ENCODE results near the gene CNOT2. TPM values are rescaled to one million over a fixed set of nuclear protein-coding genes. Genes with fewer than 3 reads are reported as not detected.

Gene CNOT2
- total RNA-seq, 1 donor from 2014 or later, result 121 TPM

DNA sequence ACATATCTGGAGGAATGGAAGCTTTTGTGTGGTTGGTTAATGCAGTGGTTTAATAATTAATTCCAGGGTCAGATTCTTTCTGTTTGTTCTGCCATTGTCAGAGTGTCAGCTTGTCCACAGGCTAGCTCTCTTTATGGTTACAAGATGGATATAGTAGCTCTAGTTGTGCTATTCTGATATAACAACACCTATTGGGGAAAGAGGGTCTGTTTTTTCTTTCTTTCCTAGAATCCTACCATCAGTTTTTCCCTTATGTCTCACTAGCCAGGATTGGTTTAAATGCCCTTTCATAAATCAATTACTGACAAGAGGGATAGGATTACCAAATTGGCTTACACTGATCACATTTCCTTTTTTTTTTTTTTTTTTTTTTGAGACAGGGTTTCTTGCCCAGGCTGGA is 27.8 kb downstream of the CNOT2 start:
- Mint-ChIP-seq H3K9me3 (ENCODE audit: unreplicated experiment) (peaks cover 2% of the 10 kb centered on the region), H3K4me3 (ENCODE audit: unreplicated experiment) (peak overlapping the region; percentile 21), H3K27ac (ENCODE audit: unreplicated experiment) (peak overlapping the region; percentile 40), H3K27me3 (ENCODE audit: unreplicated experiment) (no peaks in the 10 kb centered on the region), H3K36me3 (ENCODE audit: unreplicated experiment) (no peaks in the 10 kb centered on the region), H3K4me1 (ENCODE audit: low read depth, unreplicated experiment) (peaks cover 23% of the 10 kb centered on the region)
- TF ChIP-seq, protein P1, sequence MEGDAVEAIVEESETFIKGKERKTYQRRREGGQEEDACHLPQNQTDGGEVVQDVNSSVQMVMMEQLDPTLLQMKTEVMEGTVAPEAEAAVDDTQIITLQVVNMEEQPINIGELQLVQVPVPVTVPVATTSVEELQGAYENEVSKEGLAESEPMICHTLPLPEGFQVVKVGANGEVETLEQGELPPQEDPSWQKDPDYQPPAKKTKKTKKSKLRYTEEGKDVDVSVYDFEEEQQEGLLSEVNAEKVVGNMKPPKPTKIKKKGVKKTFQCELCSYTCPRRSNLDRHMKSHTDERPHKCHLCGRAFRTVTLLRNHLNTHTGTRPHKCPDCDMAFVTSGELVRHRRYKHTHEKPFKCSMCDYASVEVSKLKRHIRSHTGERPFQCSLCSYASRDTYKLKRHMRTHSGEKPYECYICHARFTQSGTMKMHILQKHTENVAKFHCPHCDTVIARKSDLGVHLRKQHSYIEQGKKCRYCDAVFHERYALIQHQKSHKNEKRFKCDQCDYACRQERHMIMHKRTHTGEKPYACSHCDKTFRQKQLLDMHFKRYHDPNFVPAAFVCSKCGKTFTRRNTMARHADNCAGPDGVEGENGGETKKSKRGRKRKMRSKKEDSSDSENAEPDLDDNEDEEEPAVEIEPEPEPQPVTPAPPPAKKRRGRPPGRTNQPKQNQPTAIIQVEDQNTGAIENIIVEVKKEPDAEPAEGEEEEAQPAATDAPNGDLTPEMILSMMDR (IDR thresholded peaks at IDR 0.05; ENCODE audit: partially characterized antibody, unreplicated experiment), result no peak
- DNase-seq, result no peak

- TF ChIP-seq, protein P1 (IDR thresholded peaks at IDR 0.05; ENCODE audit: partially characterized antibody, unreplicated experiment), result no peak
- no peak for DNase-seq
- H3K27ac Mint-ChIP-seq (ENCODE audit: unreplicated experiment), result peak overlapping the region; percentile 9
- no peaks in the 10 kb centered on the region for H3K9me3 Mint-ChIP-seq (ENCODE audit: unreplicated experiment)
- H3K27me3 Mint-ChIP-seq (ENCODE audit: unreplicated experiment), result no peaks in the 10 kb centered on the region
- H3K4me3 Mint-ChIP-seq (ENCODE audit: unreplicated experiment), result no peak overlapping the region
- peaks cover 19% of the 10 kb centered on the region for H3K4me1 Mint-ChIP-seq (ENCODE audit: low read depth, unreplicated experiment)
- H3K36me3 Mint-ChIP-seq (ENCODE audit: unreplicated experiment), result no peaks in the 10 kb centered on the region
Measured at GRCh38 chr12:70272510-70272909, 29.3 kb downstream of the CNOT2 start.

GRCh38 chr12:70275045-70275444 is 31.8 kb downstream of the CNOT2 start:
- Mint-ChIP-seq H3K36me3 (ENCODE audit: unreplicated experiment) (no peaks in the 10 kb centered on the region), H3K27me3 (ENCODE audit: unreplicated experiment) (no peaks in the 10 kb centered on the region), H3K27ac (ENCODE audit: unreplicated experiment) (peak overlapping the region; percentile 30), H3K4me3 (ENCODE audit: unreplicated experiment) (no peak overlapping the region), H3K4me1 (ENCODE audit: low read depth, unreplicated experiment) (peaks cover 19% of the 10 kb centered on the region), H3K9me3 (ENCODE audit: unreplicated experiment) (peaks cover under 1% of the 10 kb centered on the region)
- no peak for DNase-seq
- TF ChIP-seq, protein P1 (IDR thresholded peaks at IDR 0.05; ENCODE audit: partially characterized antibody, unreplicated experiment), result no peak

GRCh38 chr12:70277973-70278372 is 34.7 kb downstream of the CNOT2 start:
- H3K36me3 Mint-ChIP-seq (ENCODE audit: unreplicated experiment), result no peaks in the 10 kb centered on the region
- no peak overlapping the region for H3K4me3 Mint-ChIP-seq (ENCODE audit: unreplicated experiment)
- H3K9me3 Mint-ChIP-seq (ENCODE audit: unreplicated experiment), result peaks cover 2% of the 10 kb centered on the region
- no peaks in the 10 kb centered on the region for H3K27me3 Mint-ChIP-seq (ENCODE audit: unreplicated experiment)
- no peak overlapping the region for H3K27ac Mint-ChIP-seq (ENCODE audit: unreplicated experiment)
- no peak for DNase-seq
- TF ChIP-seq, protein P1 (IDR thresholded peaks at IDR 0.05; ENCODE audit: partially characterized antibody, unreplicated experiment), result no peak
- peaks cover 3% of the 10 kb centered on the region for H3K4me1 Mint-ChIP-seq (ENCODE audit: low read depth, unreplicated experiment)

DNA sequence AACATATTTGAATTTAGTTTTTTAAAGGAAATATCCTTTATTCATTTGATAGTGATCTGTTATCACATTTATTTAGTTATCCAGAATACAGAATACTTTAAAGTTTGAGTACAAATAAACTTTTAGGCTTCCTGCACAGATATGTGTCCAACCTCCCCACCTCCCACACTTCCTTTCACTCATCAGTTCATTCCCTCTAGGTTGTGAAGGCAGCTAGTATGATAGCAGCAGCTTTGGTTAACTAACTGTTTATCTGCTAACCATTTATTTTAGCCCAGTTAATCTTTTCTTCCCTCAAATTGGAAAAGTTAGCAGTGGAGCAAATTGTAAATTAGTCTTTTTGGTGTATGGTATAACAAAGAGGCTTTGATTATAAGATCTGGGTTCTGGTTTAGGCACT is 35.7 kb downstream of the CNOT2 start:
- H3K9me3 Mint-ChIP-seq (ENCODE audit: unreplicated experiment), result peaks cover 2% of the 10 kb centered on the region
- H3K4me3 Mint-ChIP-seq (ENCODE audit: unreplicated experiment), result no peak overlapping the region
- H3K27ac Mint-ChIP-seq (ENCODE audit: unreplicated experiment), result no peak overlapping the region
- TF ChIP-seq, protein P1 (IDR thresholded peaks at IDR 0.05; ENCODE audit: partially characterized antibody, unreplicated experiment), result no peak
- H3K27me3 Mint-ChIP-seq (ENCODE audit: unreplicated experiment), result no peaks in the 10 kb centered on the region
- DNase-seq, result no peak
- H3K4me1 Mint-ChIP-seq (ENCODE audit: low read depth, unreplicated experiment), result peaks cover 1% of the 10 kb centered on the region
- H3K36me3 Mint-ChIP-seq (ENCODE audit: unreplicated experiment), result no peaks in the 10 kb centered on the region
